ENCODE measurements around the gene DBP.
A peak's percentile ranks its signal among the peaks of the same experiment; 100 is the strongest.

DNA sequence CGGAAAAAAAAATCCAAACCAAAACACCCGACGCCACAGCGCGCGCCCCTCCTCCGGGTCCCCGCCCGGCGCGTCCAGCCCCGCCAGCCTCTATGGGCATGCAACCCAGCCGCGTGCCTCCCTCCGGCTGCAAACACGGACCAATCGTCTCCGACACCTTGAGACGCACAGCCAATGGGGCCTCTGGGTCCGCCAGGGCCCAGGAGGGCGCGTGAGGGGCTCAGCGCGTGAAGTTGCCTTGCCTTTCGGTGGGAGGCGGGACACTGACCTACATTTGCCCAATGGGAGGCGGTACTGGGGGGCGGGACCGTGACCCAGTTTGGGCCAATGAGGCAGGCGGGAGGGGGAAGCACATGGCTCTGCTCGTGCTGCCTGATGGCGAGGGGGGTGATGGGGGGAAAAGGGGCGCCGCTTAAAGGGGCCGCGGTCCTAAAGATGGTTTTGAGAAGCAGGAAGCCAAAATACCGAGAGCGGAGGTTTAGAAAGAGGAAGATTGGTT lies 319 bp upstream of the DBP start:
- TF ChIP-seq POLR2A (IDR thresholded peaks at IDR 0.05; ENCODE audit: low read length) (no peak), MYC (IDR thresholded peaks at IDR 0.05; ENCODE audit: borderline replicate concordance, low read length) (no peak; the same call in 1 of the 2 replicates), MAZ (IDR thresholded peaks at IDR 0.05; ENCODE audit: borderline replicate concordance, low read depth, low read length) (peak; percentile 87; the same call in 1 of the 2 replicates), RCOR1 (IDR thresholded peaks at IDR 0.05; ENCODE audit: low read depth, low read length) (no peak), KDM5A (IDR thresholded peaks at IDR 0.05) (no peak), JUNB (IDR thresholded peaks at IDR 0.05) (no peak), HOXB5 (CRISPR knock-in tag; IDR thresholded peaks at IDR 0.05) (peak; percentile 66; the same call in 1 of the 2 replicates), ZSCAN20 (CRISPR knock-in tag; IDR thresholded peaks at IDR 0.05) (no peak), NPAS2 (CRISPR knock-in tag; IDR thresholded peaks at IDR 0.05; ENCODE audit: borderline replicate concordance) (peak; percentile 96), RAD21 (conservative IDR thresholded peaks at IDR 0.05 in 1 of 2, IDR thresholded peaks at IDR 0.05 in 1 of 2) (no peak), HDAC2 (IDR thresholded peaks at IDR 0.05) (no peak)
- TF ChIP-seq, protein P1, sequence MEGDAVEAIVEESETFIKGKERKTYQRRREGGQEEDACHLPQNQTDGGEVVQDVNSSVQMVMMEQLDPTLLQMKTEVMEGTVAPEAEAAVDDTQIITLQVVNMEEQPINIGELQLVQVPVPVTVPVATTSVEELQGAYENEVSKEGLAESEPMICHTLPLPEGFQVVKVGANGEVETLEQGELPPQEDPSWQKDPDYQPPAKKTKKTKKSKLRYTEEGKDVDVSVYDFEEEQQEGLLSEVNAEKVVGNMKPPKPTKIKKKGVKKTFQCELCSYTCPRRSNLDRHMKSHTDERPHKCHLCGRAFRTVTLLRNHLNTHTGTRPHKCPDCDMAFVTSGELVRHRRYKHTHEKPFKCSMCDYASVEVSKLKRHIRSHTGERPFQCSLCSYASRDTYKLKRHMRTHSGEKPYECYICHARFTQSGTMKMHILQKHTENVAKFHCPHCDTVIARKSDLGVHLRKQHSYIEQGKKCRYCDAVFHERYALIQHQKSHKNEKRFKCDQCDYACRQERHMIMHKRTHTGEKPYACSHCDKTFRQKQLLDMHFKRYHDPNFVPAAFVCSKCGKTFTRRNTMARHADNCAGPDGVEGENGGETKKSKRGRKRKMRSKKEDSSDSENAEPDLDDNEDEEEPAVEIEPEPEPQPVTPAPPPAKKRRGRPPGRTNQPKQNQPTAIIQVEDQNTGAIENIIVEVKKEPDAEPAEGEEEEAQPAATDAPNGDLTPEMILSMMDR (IDR thresholded peaks at IDR 0.05) = no peak
- TF ChIP-seq, protein P2, sequence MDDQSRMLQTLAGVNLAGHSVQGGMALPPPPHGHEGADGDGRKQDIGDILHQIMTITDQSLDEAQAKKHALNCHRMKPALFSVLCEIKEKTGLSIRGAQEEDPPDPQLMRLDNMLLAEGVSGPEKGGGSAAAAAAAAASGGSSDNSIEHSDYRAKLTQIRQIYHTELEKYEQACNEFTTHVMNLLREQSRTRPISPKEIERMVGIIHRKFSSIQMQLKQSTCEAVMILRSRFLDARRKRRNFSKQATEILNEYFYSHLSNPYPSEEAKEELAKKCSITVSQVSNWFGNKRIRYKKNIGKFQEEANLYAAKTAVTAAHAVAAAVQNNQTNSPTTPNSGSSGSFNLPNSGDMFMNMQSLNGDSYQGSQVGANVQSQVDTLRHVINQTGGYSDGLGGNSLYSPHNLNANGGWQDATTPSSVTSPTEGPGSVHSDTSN (IDR thresholded peaks at IDR 0.05) = peak; percentile 5; the same call in 1 of the 2 replicates
- TF ChIP-seq, protein P3, sequence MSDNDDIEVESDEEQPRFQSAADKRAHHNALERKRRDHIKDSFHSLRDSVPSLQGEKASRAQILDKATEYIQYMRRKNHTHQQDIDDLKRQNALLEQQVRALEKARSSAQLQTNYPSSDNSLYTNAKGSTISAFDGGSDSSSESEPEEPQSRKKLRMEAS (IDR thresholded peaks at IDR 0.05) = peak; percentile 100

All from A549 (cell line).